Muscle layer of duodenum (tissue), 2 donors: ENCODE data around the gene PNCK.
"Not testable (repeated sequence)": the region's sequence is repeated elsewhere in the genome, so short reads cannot be mapped to it uniquely, and the experiment has no call there.

Experiments
- H3K27ac ChIP-seq: one replicate; pipeline ENCODE4 v1.7.0; 2013; ENCODE audit warnings: mild to moderate bottlenecking, low read length
- H3K27me3 ChIP-seq: one replicate; pipeline ENCODE4 v1.7.0; 2013; ENCODE audit warnings: low read depth, mild to moderate bottlenecking, control low read depth, low read length
- H3K36me3 ChIP-seq, 2 donors: one replicate each; pipeline ENCODE4 v1.7.0; 2013; ENCODE audit warnings: low read length in 2 of 2, control low read depth in 1 of 2, mild to moderate bottlenecking in 1 of 2; ENCODE audit not compliant: insufficient read depth in 2 of 2, control insufficient read depth in 1 of 2
- H3K4me1 ChIP-seq, 2 donors: one replicate each; pipeline ENCODE4 v1.7.0; 2013; ENCODE audit warnings: low read length in 2 of 2, mild to moderate bottlenecking in 2 of 2, control low read depth in 1 of 2, moderate library complexity in 1 of 2; ENCODE audit not compliant: insufficient read depth in 2 of 2, control insufficient read depth in 1 of 2
- H3K4me3 ChIP-seq, 2 donors: one replicate each; pipeline ENCODE4 v1.7.0; 2013; ENCODE audit warnings: low read length in 2 of 2, low read depth in 1 of 2, mild to moderate bottlenecking in 1 of 2
- H3K9me3 ChIP-seq, 2 donors: one replicate each; pipeline ENCODE4 v1.7.0; 2013; ENCODE audit warnings: low read length in 2 of 2, control low read depth in 1 of 2, mild to moderate bottlenecking in 1 of 2; ENCODE audit not compliant: control insufficient read depth in 1 of 2
- donor health status: healthy.

The PNCK gene

GRCh38 chrX:153697924-153698865 lies 24.6 kb upstream of the PNCK start:
- no peaks in the 10 kb centered on the region for H3K27me3 ChIP-seq

GRCh38 chrX:153696986-153697722 lies 23.5 kb upstream of the PNCK start:
- not testable (repeated sequence) for H3K9me3 ChIP-seq, H3K27me3 ChIP-seq, H3K36me3 ChIP-seq, H3K4me3 ChIP-seq, H3K4me1 ChIP-seq, H3K27ac ChIP-seq

More at GRCh38 chrX:153697924-153698865, 24.6 kb upstream of the PNCK start:
- peaks cover 0 to 8% of the 10 kb centered on the region in 2 donors for H3K36me3 ChIP-seq
- peaks cover 0 to 2% of the 10 kb centered on the region in 2 donors for H3K4me1 ChIP-seq
- no peaks in the 10 kb centered on the region for H3K9me3 ChIP-seq
- H3K4me3 ChIP-seq = no peak overlapping the region
- no peak overlapping the region for H3K27ac ChIP-seq

- not testable (repeated sequence) for H3K36me3 ChIP-seq, H3K4me1 ChIP-seq
Observed at GRCh38 chrX:153696538-153696937, 22.9 kb upstream of the PNCK start.

GRCh38 chrX:153696100-153696499 lies 22.5 kb upstream of the PNCK start:
- no peak overlapping the region for H3K27ac ChIP-seq
- no peaks in the 10 kb centered on the region for H3K9me3 ChIP-seq
- H3K36me3 ChIP-seq = peaks cover 0 to under 1% of the 10 kb centered on the region in 2 donors
- H3K4me3 ChIP-seq = no peak overlapping the region
- no peaks in the 10 kb centered on the region for H3K4me1 ChIP-seq
- no peaks in the 10 kb centered on the region for H3K27me3 ChIP-seq

More at GRCh38 chrX:153696538-153696937, 22.9 kb upstream of the PNCK start:
- H3K27me3 ChIP-seq, H3K27ac ChIP-seq, H3K9me3 ChIP-seq, H3K4me3 ChIP-seq: not testable (repeated sequence)

- H3K27ac ChIP-seq = no peak overlapping the region
- no peaks in the 10 kb centered on the region for H3K36me3 ChIP-seq
- no peaks in the 10 kb centered on the region for H3K27me3 ChIP-seq
- no peaks in the 10 kb centered on the region for H3K4me1 ChIP-seq
- no peaks in the 10 kb centered on the region for H3K9me3 ChIP-seq
- H3K4me3 ChIP-seq = no peak overlapping the region
Observed at GRCh38 chrX:153694687-153695270, 21.2 kb upstream of the PNCK start.

GRCh38 chrX:153694256-153694655 lies 20.6 kb upstream of the PNCK start:
- H3K9me3 ChIP-seq, H3K4me3 ChIP-seq, H3K4me1 ChIP-seq, H3K27ac ChIP-seq, H3K36me3 ChIP-seq, H3K27me3 ChIP-seq: not testable (repeated sequence)

GRCh38 chrX:153693216-153694086 lies 19.8 kb upstream of the PNCK start:
- no peaks in the 10 kb centered on the region for H3K36me3 ChIP-seq
- H3K27ac ChIP-seq = no peak overlapping the region
- H3K9me3 ChIP-seq = no peaks in the 10 kb centered on the region

GRCh38 chrX:153692611-153693156 lies 19.1 kb upstream of the PNCK start:
- Histone ChIP-seq H3K4me1 (no peaks in the 10 kb centered on the region), H3K9me3 (no peaks in the 10 kb centered on the region), H3K4me3 (no peak overlapping the region), H3K27me3 (no peaks in the 10 kb centered on the region), H3K36me3 (no peaks in the 10 kb centered on the region), H3K27ac (no peak overlapping the region)

More at GRCh38 chrX:153693216-153694086, 19.8 kb upstream of the PNCK start:
- H3K4me3 ChIP-seq = no peak overlapping the region
- H3K27me3 ChIP-seq = no peaks in the 10 kb centered on the region
- H3K4me1 ChIP-seq = no peaks in the 10 kb centered on the region

- H3K27ac ChIP-seq = no peak overlapping the region
- no peaks in the 10 kb centered on the region for H3K36me3 ChIP-seq
Observed at GRCh38 chrX:153692003-153692402, 18.4 kb upstream of the PNCK start.

GRCh38 chrX:153691032-153691827 lies 17.6 kb upstream of the PNCK start:
- not testable (repeated sequence) for H3K27me3 ChIP-seq, H3K36me3 ChIP-seq, H3K4me1 ChIP-seq, H3K4me3 ChIP-seq, H3K9me3 ChIP-seq, H3K27ac ChIP-seq

More at GRCh38 chrX:153692003-153692402, 18.4 kb upstream of the PNCK start:
- Histone ChIP-seq H3K4me1 (no peaks in the 10 kb centered on the region), H3K27me3 (no peaks in the 10 kb centered on the region), H3K4me3 (no peak overlapping the region), H3K9me3 (no peaks in the 10 kb centered on the region)
